Measurements from ENCODE around the gene PLEKHA4. TPM values are rescaled to one million over a fixed set of nuclear protein-coding genes. Genes with fewer than 3 reads are reported as not detected.

The PLEKHA4 gene
- total RNA-seq, 4 donors from 2014 or later, result 11.4 to 29.2 (median 18.1) TPM

DNA sequence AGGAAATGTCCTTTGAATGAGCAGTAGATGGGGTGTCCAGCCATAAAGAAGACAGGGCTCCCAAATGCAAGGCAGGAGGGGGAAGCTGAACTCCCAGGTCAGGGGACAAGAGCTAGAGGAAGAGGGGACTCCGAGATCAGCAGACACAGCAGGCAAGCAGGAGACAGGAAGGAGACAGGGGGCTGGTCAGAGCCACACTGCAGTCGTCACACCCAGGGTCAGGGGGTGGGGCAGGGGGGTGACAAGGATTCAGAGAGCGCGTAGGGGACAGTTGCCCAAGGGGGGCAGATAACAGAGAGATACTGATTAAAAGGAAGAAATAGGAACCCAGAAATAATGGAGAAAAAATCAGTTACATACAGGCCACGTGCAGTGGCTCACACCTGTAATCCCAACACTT, 35.4 kb downstream of the PLEKHA4 start:
- WGBS, 2 donors (ENCODE audit: low coverage in 1 of 2), result 61% methylated on average over 5 of the region's 5 CpGs; no CpG with 5 or more reads in 1 of the 2 donors
- Histone ChIP-seq H3K4me1 (peaks cover 0 to 24% (median 0%) of the 10 kb centered on the region in 3 donors), H3K4me3 (no peak overlapping the region), H3K27ac (no peak overlapping the region), H3K9me3 (no peaks in the 10 kb centered on the region), H3K36me3 (peaks cover 0 to 49% of the 10 kb centered on the region in 2 donors), H3K27me3 (no peaks in the 10 kb centered on the region)
- TF ChIP-seq CTCF (IDR thresholded peaks at IDR 0.05) (no peak), EP300 (IDR thresholded peaks at IDR 0.05) (no peak), POLR2A (IDR thresholded peaks at IDR 0.05) (no peak), POLR2AphosphoS5 (IDR thresholded peaks at IDR 0.05) (no peak)
- no peak for ATAC-seq

DNA sequence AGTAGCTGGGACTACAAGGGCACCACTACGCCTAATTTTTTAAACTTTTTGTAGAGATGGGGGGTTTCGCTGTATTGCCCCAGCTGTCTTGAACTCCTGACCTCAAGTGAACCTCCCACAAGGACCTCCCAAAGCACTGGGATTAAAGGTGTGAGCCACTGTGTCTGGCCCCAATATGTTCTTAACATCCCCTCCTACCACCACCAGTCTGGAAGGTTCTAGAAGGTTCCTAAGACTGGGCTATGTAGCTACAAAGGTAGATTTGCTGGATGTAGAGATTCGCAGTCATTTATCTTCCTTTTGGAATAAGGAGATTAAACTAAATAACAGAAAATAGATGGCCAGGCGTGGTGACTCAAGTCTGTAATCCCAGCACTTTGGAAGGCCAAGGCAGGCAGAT, 37.5 kb downstream of the PLEKHA4 start:
- Histone ChIP-seq H3K27me3 (no peaks in the 10 kb centered on the region), H3K4me3 (no peak overlapping the region), H3K9me3 (no peaks in the 10 kb centered on the region), H3K4me1 (peaks cover 0 to 9% (median 0%) of the 10 kb centered on the region in 3 donors), H3K27ac (no peak overlapping the region), H3K36me3 (peaks cover 0 to 54% of the 10 kb centered on the region in 2 donors)
- no peak for TF ChIP-seq POLR2A (IDR thresholded peaks at IDR 0.05)
- TF ChIP-seq EP300 (IDR thresholded peaks at IDR 0.05), result no peak
- no peak for TF ChIP-seq CTCF (IDR thresholded peaks at IDR 0.05)
- TF ChIP-seq POLR2AphosphoS5 (IDR thresholded peaks at IDR 0.05), result no peak
- WGBS, 2 donors (ENCODE audit: low coverage in 1 of 2), result 92 to 100% methylated on average over 2 of the region's 4 CpGs
- ATAC-seq, result no peak

- Histone ChIP-seq H3K36me3 (peaks cover 0 to 54% of the 10 kb centered on the region in 2 donors), H3K27ac (no peak overlapping the region), H3K4me3 (no peak overlapping the region), H3K27me3 (no peaks in the 10 kb centered on the region), H3K9me3 (no peaks in the 10 kb centered on the region), H3K4me1 (no peaks in the 10 kb centered on the region)
- no peak for TF ChIP-seq EP300 (IDR thresholded peaks at IDR 0.05)
- TF ChIP-seq CTCF (IDR thresholded peaks at IDR 0.05), result no peak
- no peak for TF ChIP-seq POLR2AphosphoS5 (IDR thresholded peaks at IDR 0.05)
- ATAC-seq, result no peak
- WGBS, 2 donors (ENCODE audit: low coverage in 1 of 2), result 79 to 85% methylated on average over 8 to 9 of the region's 9 CpGs
These were observed 38.3 kb downstream of the PLEKHA4 start for GRCh38 chr19:48830088-48830487.

GRCh38 chr19:48826606-48827020, 41.8 kb downstream of the PLEKHA4 start:
- no peak overlapping the region for H3K27ac ChIP-seq
- no peak for ATAC-seq
- no peaks in the 10 kb centered on the region for H3K9me3 ChIP-seq
- H3K4me1 ChIP-seq, result no peaks in the 10 kb centered on the region
- H3K4me3 ChIP-seq, result no peak overlapping the region
- H3K27me3 ChIP-seq, result no peaks in the 10 kb centered on the region
- TF ChIP-seq POLR2A (IDR thresholded peaks at IDR 0.05) (no peak), CTCF (IDR thresholded peaks at IDR 0.05) (no peak), POLR2AphosphoS5 (IDR thresholded peaks at IDR 0.05) (no peak), EP300 (IDR thresholded peaks at IDR 0.05) (no peak)
- H3K36me3 ChIP-seq, result peaks cover 0 to 27% of the 10 kb centered on the region in 2 donors
- WGBS, 2 donors (ENCODE audit: low coverage in 1 of 2), result 56 to 66% methylated on average over 4 to 6 of the region's 8 CpGs

DNA sequence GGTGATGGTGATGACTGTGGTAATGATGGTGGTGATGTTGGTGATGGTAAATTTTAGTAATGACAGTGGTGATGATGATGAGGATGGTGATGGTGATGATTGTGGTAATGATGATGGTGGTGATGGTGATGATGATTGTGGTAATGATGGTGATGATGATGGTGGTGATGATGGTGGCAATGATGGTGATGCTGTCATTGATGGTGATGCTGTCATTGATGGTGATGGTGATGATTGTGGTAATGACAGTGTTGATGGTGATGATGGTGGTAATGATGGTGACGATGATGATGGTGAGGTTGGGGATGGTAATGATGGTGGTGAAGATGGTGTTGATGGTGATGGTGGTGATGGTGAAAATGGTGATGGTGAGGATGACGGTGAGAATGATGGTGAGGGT, 45.9 kb downstream of the PLEKHA4 start:
- peaks cover 0 to 5% of the 10 kb centered on the region in 2 donors for H3K36me3 ChIP-seq

More for the DNA sequence above, 45.9 kb downstream of the PLEKHA4 start:
- Histone ChIP-seq H3K9me3 (no peaks in the 10 kb centered on the region), H3K27ac (no peak overlapping the region), H3K4me1 (peaks cover 0 to 17% (median 9%) of the 10 kb centered on the region in 3 donors), H3K27me3 (no peaks in the 10 kb centered on the region), H3K4me3 (no peak overlapping the region)
- TF ChIP-seq EP300 (IDR thresholded peaks at IDR 0.05) (no peak), POLR2A (IDR thresholded peaks at IDR 0.05) (no peak), POLR2AphosphoS5 (IDR thresholded peaks at IDR 0.05) (no peak), CTCF (IDR thresholded peaks at IDR 0.05) (no peak)
- no peak for ATAC-seq
- 84 to 98% methylated on average over 2 of the region's 2 CpGs for WGBS, 2 donors (ENCODE audit: low coverage in 1 of 2)

All from gastroesophageal sphincter (tissue), 4 donors.